Caco-2 (cell line): Measurements from ENCODE around the gene EXOC7. TPM values are rescaled to one million over a fixed set of nuclear protein-coding genes. Genes with fewer than 3 reads are reported as not detected.
"Not testable (repeated sequence)": the region's sequence is repeated elsewhere in the genome, so short reads cannot be mapped to it uniquely, and the experiment has no call there.

Experiments
- BruUV-seq: library from RNA; stranded (reverse); fragments of 400-500 nt; replicated peaks from 2 replicates; lab custom pipeline; 2021; lab: Mats Ljungman, UMichigan
- CTCF ChIA-PET: fragments of 300-600 bp; sonication (Branson Sonifier 250); formaldehyde crosslinking; loops from one replicate; lab custom pipeline; 2022; ENCODE audit warnings: antibody characterized with exemption; lab: Charles Lee
- POLR2A ChIA-PET: fragments of 300-600 bp; sonication (Branson Sonifier 250); formaldehyde crosslinking; loops from one replicate; lab custom pipeline; 2022; ENCODE audit warnings: antibody characterized with exemption; lab: Charles Lee
- DNase-seq, 2 experiments: peaks; one replicate each; pipeline versions ENCODE4 v3.0.0 to v3.0.0-alpha.2; 2020 to 2022
- H3K27me3 ChIP-seq: replicated peaks from 2 replicates; pipeline ENCODE4 v1.6.0; 2011; ENCODE audit warnings: low read length; ENCODE audit not compliant: control insufficient read depth, insufficient read depth
- H3K36me3 ChIP-seq: 2 replicates; pipeline ENCODE4 v1.5.1; 2011; ENCODE audit warnings: low read length; ENCODE audit not compliant: control insufficient read depth, insufficient read depth
- H3K4me1 ChIP-seq: fragments of 250-450 bp; sonication (Bioruptor Pico); 2 replicates; pipeline ENCODE4 v1.5.1; 2020; ENCODE audit warnings: mild to moderate bottlenecking
- H3K4me3 ChIP-seq: 2 replicates; pipeline ENCODE4 v1.5.1; 2011; ENCODE audit warnings: low read depth, mild to moderate bottlenecking, control low read depth, low read length
- H3K9me3 ChIP-seq: fragments of 250-450 bp; sonication (Bioruptor Pico); 2 replicates; pipeline ENCODE4 v1.5.1; 2020; ENCODE audit warnings: mild to moderate bottlenecking, moderate library complexity
- H3K27ac Mint-ChIP-seq: one replicate; pipeline ENCODE4 v1.8.0; 2022; ENCODE audit warnings: mixed read lengths; ENCODE audit not compliant: unreplicated experiment
- H3K27me3 Mint-ChIP-seq: one replicate; pipeline ENCODE4 v1.8.0; 2022; ENCODE audit warnings: mixed read lengths; ENCODE audit not compliant: insufficient read depth, unreplicated experiment
- H3K36me3 Mint-ChIP-seq: one replicate; pipeline ENCODE4 v1.8.0; 2022; ENCODE audit warnings: mild to moderate bottlenecking, mixed read lengths; ENCODE audit not compliant: insufficient read depth, unreplicated experiment
- H3K4me1 Mint-ChIP-seq: one replicate; pipeline ENCODE4 v1.8.0; 2022; ENCODE audit warnings: low read depth, mixed read lengths; ENCODE audit not compliant: unreplicated experiment
- H3K4me3 Mint-ChIP-seq: one replicate; pipeline ENCODE4 v1.8.0; 2022; ENCODE audit warnings: mild to moderate bottlenecking, moderate library complexity, mixed read lengths; ENCODE audit not compliant: unreplicated experiment
- H3K9me3 Mint-ChIP-seq: one replicate; pipeline ENCODE4 v1.8.0; 2022; ENCODE audit warnings: mixed read lengths; ENCODE audit not compliant: unreplicated experiment
- CTCF ChIP-seq, 2 experiments: fragments of 200-600 bp in 1 of 2; IDR thresholded peaks; 1 replicate in 1 of 2; 2 replicates in 1 of 2; pipeline versions ENCODE4 v1.5.1 to v1.8.0; 2011 to 2022; ENCODE audit warnings: antibody characterized with exemption in 1 of 2, control low read depth in 1 of 2, inconsistent platforms in 1 of 2, low read depth in 1 of 2, low read length in 1 of 2, mild to moderate bottlenecking in 1 of 2, moderate library complexity in 1 of 2; ENCODE audit not compliant: insufficient read depth in 1 of 2, severe bottlenecking in 1 of 2, unreplicated experiment in 1 of 2
- intact Hi-C: fragments of 100-400 bp; cut with micrococcal nuclease; formaldehyde crosslinking; loops from one replicate; pipeline ENCODE4 v1.10.0; 2022; ENCODE audit not compliant: unreplicated experiment
- total RNA-seq: library from RNA; stranded (reverse); gene quantifications from 2 replicates; pipeline ENCODE4 v1.2.3, GENCODE V29; 2022

Gene EXOC7
- total RNA-seq, 1 experiment from 2014 or later: 205 TPM

- no peak overlapping the region for H3K4me3 ChIP-seq
- DNase-seq: no peak
- no peak overlapping the region for H3K4me3 Mint-ChIP-seq
- ChIA-PET POLR2A (no interaction called here), CTCF (interaction anchor here (0.7 kb wide), 1 partner anchor 171 kb away, joined by 3 read pairs; no protein-coding TSS in a partner anchor)
- H3K27me3 ChIP-seq: no peaks in the 10 kb centered on the region
- H3K9me3 Mint-ChIP-seq: no peaks in the 10 kb centered on the region
- intact Hi-C loops: no loop called here
- H3K27me3 Mint-ChIP-seq: no peaks in the 10 kb centered on the region
- H3K4me1 ChIP-seq: peaks cover 4% of the 10 kb centered on the region
- H3K4me1 Mint-ChIP-seq: peaks cover 4% of the 10 kb centered on the region
- H3K9me3 ChIP-seq: no peaks in the 10 kb centered on the region
- peaks cover 93% of the 10 kb centered on the region for H3K36me3 Mint-ChIP-seq
- H3K36me3 ChIP-seq: peaks cover 3% of the 10 kb centered on the region
- no peak overlapping the region for H3K27ac Mint-ChIP-seq
- no TSS peak for BruUV-seq
- no peak for TF ChIP-seq CTCF (IDR thresholded peaks at IDR 0.05; ENCODE audit: insufficient read depth in 1 of 2, low read depth in 1 of 2, low read length in 1 of 2, severe bottlenecking in 1 of 2, unreplicated experiment in 1 of 2)
Measured at GRCh38 chr17:76048711-76049110, 54.9 kb downstream of the EXOC7 start.

DNA sequence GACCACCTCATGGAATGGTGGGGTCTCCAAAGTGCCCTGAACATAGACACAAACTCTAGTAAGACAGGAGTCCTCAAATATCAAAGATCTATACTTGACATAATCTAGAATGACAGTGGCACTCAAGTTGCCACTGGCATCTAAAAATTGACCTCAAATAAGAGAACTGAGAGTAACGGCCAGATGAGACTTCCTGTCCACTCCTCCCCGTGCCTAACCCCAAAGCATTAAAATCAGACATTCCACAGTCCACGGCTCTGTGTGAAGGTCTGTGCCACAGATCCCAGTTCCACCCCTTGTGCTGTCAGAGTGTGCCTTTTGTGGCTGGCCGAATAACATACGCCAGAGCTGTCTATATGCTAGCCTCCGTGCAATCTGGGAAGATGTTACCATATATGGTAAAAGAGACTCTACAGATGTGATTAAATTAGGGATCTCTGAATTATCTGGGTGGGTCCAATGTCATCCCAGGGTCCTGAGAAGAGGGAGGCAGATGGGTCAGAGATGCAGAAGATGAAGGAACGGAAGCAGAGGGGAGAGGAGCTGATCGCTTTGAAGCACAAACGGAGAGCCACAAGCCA, 55.5 kb downstream of the EXOC7 start:
- ChIA-PET POLR2A (no interaction called here), CTCF (interaction anchor here (0.6 kb wide), 1 partner anchor 154 kb away, joined by 4 read pairs; no protein-coding TSS in a partner anchor)
- Histone ChIP-seq H3K27me3 (no peaks in the 10 kb centered on the region), H3K36me3 (peaks cover 3% of the 10 kb centered on the region), H3K4me1 (no peaks in the 10 kb centered on the region), H3K9me3 (no peaks in the 10 kb centered on the region), H3K4me3 (no peak overlapping the region)
- no peak for DNase-seq
- TF ChIP-seq CTCF (IDR thresholded peaks at IDR 0.05; ENCODE audit: insufficient read depth in 1 of 2, low read depth in 1 of 2, low read length in 1 of 2, severe bottlenecking in 1 of 2, unreplicated experiment in 1 of 2): no peak
- H3K36me3 Mint-ChIP-seq: peaks cover 93% of the 10 kb centered on the region
- no peak overlapping the region for H3K4me3 Mint-ChIP-seq
- BruUV-seq: no TSS peak
- no peaks in the 10 kb centered on the region for H3K4me1 Mint-ChIP-seq
- H3K9me3 Mint-ChIP-seq: no peaks in the 10 kb centered on the region
- intact Hi-C loops: no loop called here
- H3K27me3 Mint-ChIP-seq: no peaks in the 10 kb centered on the region
- H3K27ac Mint-ChIP-seq: no peak overlapping the region

GRCh38 chr17:76046064-76046463, 57.5 kb downstream of the EXOC7 start:
- no peak for TF ChIP-seq CTCF (IDR thresholded peaks at IDR 0.05; ENCODE audit: insufficient read depth in 1 of 2, low read depth in 1 of 2, low read length in 1 of 2, severe bottlenecking in 1 of 2, unreplicated experiment in 1 of 2)
- BruUV-seq: no TSS peak
- Histone ChIP-seq H3K4me3 (no peak overlapping the region), H3K27me3 (no peaks in the 10 kb centered on the region), H3K36me3 (peaks cover 3% of the 10 kb centered on the region), H3K4me1 (no peaks in the 10 kb centered on the region), H3K9me3 (no peaks in the 10 kb centered on the region)
- Mint-ChIP-seq H3K4me1 (no peaks in the 10 kb centered on the region), H3K27me3 (no peaks in the 10 kb centered on the region), H3K27ac (no peak overlapping the region), H3K4me3 (no peak overlapping the region), H3K36me3 (peaks cover 92% of the 10 kb centered on the region), H3K9me3 (no peaks in the 10 kb centered on the region)
- DNase-seq: no peak
- POLR2A ChIA-PET: no interaction called here
- CTCF ChIA-PET: interaction anchor here (0.6 to 1.7 kb wide), 4 partner anchors 32 to 266 kb away, joined by 4 to 5 read pairs (median 4); partner anchors contain the start of gene UBALD2
- intact Hi-C loops: no loop called here

- H3K4me3 ChIP-seq, DNase-seq, H3K36me3 ChIP-seq, BruUV-seq, intact Hi-C loops, H3K27ac Mint-ChIP-seq, H3K9me3 ChIP-seq, H3K4me3 Mint-ChIP-seq, H3K4me1 Mint-ChIP-seq, H3K27me3 ChIP-seq, CTCF ChIA-PET, H3K4me1 ChIP-seq, POLR2A ChIA-PET, H3K9me3 Mint-ChIP-seq, H3K27me3 Mint-ChIP-seq: not testable (repeated sequence)
- H3K36me3 Mint-ChIP-seq: peaks cover 86% of the 10 kb centered on the region
Measured at GRCh38 chr17:76044475-76045007, 59.0 kb downstream of the EXOC7 start.

DNA sequence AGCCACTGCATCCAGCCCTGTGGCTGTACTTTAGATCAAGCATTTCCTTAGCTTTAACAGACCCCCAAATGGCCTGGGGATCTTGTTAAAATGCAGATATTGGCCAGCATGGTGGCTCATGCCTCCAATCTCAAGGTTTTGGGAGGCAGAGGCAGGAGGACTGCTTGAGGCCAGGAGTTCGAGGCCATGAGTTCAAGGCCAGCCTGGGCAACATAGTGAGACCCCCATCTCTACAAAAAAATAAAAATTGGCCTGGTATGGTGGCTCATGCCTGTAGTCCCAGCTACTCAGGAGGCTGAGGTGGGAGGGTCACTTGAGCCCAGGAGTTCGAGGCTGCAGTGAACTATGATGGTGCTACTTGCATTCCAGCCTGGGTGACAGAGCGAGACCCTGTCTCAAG, 60.7 kb downstream of the EXOC7 start:
- H3K9me3 Mint-ChIP-seq, H3K27me3 ChIP-seq, intact Hi-C loops, H3K36me3 ChIP-seq, DNase-seq, H3K4me3 ChIP-seq, H3K4me1 ChIP-seq, H3K27me3 Mint-ChIP-seq, H3K4me1 Mint-ChIP-seq, BruUV-seq, POLR2A ChIA-PET, H3K9me3 ChIP-seq, H3K27ac Mint-ChIP-seq, H3K4me3 Mint-ChIP-seq: not testable (repeated sequence)
- peaks cover 88% of the 10 kb centered on the region for H3K36me3 Mint-ChIP-seq
- CTCF ChIA-PET: interaction anchor here (0.5 kb wide), 1 partner anchor 105 kb away, joined by 7 read pairs; no protein-coding TSS in a partner anchor
